DMS114 treated with DMSO at 0.1 percent for 48 hours (cell line): ENCODE data around the gene PDE1A.
"Not testable (repeated sequence)": the region's sequence is repeated elsewhere in the genome, so short reads cannot be mapped to it uniquely, and the experiment has no call there.

Experiments
- DNase-seq: peaks from one replicate; lab custom pipeline; 2025; ENCODE audit not compliant: unreplicated experiment; lab: John Stamatoyannopoulos, UW

Gene PDE1A

GRCh38 chr2:182281276-182281675 is 145.6 kb downstream of the PDE1A start:
- DNase-seq: no peak

DNA sequence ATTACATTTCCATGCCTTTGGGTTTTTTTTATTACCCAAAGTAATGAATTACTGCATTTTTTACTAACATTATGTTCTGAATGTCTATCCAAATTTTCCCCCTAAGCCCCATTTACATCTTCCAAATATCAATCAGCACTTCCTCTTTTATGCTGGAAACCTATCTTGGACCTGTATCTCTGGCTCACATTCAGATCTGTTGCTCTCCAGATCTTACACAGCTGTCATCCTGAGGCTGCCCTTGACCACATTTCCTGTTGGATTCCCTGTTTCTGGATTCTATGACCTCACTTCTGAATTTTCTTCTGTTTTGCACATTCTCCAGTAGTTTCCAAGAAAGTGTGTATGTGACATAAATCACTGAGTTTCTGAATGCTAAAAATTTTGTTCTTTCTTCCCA is 146.7 kb downstream of the PDE1A start:
- no peak for DNase-seq

DNA sequence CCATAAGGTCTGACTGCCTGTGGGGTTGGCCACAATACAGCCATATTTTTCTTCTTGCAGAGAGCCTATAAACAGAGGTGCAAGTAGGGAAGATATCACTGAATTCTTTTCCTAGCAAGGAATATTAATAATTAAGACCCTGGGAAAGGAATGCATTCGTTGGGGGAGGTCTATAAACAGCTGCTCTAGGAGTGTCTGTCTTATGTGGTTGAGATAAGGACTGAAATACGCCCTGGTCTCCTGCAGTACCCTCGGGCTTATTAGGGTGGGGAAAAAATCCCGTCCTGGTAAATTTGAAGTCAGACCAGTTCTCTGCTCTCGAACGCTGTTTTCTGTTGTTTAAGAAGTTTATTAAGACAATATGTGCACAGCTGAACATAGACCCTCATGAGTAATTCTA is 150.2 kb downstream of the PDE1A start:
- DNase-seq: not testable (repeated sequence)

- no peak for DNase-seq
These were observed 158.9 kb downstream of the PDE1A start for GRCh38 chr2:182267971-182268370.

DNA sequence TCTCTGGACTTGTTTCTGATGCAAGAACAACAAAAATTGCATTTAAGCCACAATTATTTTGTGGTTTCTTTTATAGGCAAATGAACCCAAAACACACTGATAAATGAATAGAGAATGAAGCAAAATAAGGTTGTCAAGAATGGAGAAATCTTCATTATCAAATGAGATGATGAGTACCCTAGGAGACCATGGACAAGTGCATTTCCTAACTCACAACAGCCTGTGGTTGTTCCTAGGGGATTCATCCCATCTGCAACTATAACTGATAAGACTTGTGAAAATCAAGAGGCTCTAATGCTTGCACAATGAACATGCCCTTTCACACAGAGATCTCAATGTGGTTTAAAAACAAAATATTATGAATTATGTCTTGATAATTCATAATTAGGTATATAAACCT is 159.9 kb downstream of the PDE1A start:
- no peak for DNase-seq

DNA sequence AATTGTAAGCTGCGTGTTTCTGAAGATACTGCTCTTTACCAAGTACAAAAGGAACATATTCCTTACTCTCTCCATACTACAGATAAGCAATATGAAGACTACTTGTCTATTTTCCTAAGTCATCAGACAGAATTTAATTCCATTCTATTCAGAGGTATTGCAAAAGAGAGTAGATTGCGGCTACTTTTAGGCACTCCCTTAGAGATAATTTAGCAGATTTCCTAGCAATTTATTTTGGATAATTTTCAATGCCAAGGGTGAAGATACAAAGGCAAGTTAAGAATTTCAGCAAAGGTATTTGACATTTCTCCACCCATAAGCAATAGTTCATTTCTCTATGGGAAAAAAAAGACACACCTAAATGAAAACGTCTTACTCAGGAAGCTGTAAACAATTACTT is 161.1 kb downstream of the PDE1A start:
- DNase-seq: no peak

DNA sequence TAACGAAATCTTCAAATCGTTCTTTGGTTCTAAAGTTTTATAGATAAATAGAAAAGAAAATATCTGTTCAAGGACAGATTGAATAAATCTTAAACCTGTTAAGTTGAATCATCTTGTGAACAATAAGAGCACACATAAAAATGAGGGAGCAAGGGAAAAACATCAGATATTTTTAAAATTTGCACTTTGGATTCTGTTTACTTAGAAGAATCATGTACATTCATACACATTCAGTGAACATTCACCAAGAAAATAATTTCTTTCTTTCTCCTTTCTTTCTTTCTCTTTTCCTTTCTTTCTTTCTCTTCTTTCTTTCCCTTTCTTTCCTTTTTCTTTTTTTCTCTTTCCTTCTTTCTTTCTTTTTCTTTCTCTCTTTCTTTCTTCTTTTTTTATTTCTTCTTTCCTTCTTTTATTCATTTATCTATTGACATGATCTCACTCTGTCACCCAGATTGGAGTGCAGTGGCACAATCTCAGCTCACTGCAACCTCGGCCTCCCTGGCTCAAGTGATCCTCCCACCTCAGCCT is 164.9 kb downstream of the PDE1A start:
- DNase-seq: no peak

- no peak for DNase-seq
These were observed 167.1 kb downstream of the PDE1A start for GRCh38 chr2:182259629-182260150.

DNA sequence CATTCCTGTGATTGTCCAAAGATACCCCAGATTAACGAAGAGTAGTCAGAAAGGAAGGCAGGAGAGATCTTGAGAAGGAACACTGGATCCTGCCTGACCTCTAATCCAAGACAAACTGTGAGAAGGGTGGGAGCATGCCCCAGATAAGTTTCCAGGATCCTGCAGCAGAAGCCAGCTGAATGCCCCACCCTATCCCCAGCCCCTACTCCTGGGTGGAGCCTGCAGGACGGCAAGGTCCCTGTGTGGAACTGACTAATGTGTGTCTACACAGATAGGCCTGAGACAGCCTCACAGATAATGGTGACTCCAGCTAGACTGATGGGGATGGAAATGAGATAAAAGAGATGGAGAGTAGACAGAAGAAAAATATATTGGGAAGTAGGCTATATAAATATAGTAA is 174.3 kb downstream of the PDE1A start:
- DNase-seq: no peak

DNA sequence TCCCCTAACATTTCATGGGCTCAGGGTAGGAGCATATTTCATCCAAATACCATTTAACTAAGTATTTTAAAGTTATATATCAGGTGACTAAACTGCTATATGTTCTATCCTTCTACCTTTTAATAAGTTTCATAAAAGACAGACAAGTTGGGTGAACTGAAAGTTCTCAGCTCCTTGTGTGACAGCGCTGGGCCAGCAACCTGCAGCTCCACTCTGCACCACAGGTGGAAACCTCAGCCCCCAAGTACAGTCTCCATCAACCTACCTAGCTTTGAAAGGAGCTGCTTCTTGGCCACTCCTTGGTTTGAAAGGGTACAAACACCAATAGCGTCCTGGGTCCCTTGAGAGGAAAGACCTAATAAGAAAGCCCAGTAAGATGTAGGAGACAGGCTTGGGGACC is 177.9 kb downstream of the PDE1A start:
- no peak for DNase-seq

- no peak for DNase-seq
These were observed 178.5 kb downstream of the PDE1A start for GRCh38 chr2:182248362-182248761.

DNA sequence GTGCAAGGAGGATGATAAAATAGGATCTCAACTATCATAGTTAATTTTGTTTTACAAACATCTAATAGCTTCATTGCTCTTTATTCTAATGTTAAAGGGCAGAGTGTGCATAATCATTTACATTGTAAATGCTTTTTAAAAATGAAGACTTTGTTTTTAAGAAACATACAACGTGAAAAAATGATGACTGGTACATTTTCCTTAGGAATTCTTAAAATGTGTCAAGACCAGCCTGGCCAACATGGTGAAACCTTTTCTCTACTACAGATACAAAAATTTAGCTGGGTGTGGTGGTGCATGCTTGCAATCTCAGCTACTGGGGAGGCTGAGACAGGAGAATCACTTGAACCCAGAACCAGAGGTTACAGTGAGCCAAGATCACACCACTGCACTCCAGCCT is 179.0 kb downstream of the PDE1A start:
- no peak for DNase-seq

GRCh38 chr2:182245963-182246362 is 180.9 kb downstream of the PDE1A start:
- no peak for DNase-seq

DNA sequence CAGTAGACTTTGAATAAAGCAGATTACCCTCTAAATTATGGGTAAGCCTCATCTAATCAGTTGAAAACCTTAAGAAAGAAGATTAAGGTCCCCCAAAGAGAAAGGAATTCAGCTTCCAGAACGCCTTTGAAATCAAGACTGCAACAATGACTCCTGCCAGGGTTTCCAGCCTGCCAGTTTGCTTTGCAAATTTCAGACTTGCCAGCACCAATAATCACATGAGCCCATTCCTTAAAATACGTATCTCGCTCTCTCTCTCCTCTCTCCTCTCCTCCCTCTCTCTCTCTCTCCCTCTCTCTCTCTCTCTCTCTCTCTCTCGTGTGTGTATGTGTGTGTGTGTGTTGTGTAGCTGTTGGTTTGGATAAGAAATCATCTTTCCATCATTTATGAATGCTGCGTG is 184.2 kb downstream of the PDE1A start:
- DNase-seq: no peak

DNA sequence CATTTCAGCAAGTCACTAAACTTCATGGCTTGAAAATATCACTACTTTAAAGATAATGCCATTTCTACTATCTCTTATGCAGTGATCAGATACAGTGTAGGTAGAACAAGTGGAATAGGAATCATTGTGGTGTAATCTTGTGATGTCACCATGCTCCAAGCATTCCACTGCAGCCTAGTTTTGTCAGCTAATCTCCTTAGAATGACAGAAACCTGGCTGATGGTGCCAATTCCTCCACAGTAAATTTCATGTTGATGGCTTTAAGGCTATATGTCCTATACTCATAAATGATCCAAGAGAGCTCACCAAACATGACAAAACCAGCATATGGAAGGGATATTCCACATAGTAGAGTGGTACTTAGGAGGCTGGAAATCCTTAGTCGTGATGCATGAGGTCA is 184.9 kb downstream of the PDE1A start:
- DNase-seq: no peak

DNA sequence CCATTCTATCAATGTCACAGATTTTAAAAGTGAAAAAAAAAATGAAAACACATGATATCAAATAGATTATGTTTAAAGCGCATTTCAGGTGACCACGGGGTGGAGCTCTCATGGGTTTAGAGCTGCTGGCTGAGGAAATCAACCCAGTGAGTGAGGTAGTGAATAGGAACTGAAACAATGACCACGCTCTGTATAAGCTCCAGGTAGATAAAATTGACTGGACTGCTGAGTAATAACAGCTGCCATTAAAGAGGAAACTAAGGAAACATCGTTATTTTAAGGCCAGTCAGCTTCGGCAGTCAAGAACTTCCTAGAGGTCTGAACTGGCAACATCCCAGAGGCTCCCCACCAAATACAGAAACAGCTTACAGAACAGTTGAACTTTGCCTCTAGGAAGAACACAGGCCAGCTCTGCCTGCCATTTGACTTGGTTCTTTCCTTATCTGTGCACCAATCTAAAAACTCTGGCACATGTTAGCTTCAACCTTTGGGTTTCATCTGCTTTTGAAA is 185.9 kb downstream of the PDE1A start:
- no peak for DNase-seq

DNA sequence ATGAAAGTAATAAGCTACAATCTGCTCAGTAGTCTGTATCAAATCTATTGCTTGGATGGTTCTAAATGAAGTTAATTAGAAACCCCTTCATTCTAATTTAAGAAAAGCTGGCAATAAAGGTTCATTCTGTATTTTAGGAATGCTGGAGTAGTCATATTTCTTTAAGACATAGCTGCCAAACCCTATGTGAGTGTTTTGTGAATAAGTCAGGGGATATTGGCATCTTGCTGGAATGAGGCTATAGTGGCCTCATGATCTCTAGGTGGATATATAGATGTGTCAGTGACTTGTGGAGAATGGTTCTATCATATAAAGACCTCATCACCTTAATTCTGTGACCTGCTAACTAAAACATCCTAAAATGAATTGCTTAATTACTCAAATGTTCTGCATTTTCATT is 196.3 kb downstream of the PDE1A start:
- DNase-seq: no peak

DNA sequence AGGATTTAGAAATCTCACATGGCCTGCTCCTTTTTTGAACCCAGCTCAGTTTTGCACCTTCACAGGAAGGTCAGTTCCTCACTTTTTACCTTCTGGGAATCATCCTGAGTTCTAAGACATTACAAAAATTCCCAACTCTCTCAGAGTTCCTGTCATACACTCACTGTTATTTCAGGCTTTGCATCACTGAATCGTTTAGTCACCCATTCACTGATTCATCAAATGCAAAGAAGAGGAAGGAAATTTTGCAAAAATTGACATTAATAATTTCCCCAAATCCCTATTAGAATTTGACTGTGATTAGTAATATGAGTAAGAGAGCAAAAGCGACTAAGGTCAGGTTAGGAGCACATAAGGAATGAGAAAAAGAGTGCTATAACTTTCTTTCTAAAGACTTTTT is 197.5 kb downstream of the PDE1A start:
- no peak for DNase-seq

DNA sequence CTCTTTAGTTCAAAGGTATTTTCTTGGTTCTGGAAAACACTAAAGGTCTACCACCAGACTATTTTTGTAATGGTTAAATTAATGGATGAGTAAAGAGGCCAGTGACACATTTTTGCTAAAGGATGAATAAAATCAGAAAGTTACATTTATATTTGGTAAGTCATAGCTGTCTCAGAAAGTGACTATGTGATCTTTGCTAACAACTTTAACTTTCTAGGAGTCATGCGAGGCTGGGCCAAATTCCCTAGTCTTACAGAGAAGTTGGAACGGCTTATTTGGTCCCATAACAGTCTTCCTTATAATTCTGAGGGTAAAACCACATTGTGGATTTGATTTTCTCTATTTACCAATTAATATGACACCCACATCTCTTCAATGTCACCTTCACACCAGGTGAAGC is 198.1 kb downstream of the PDE1A start:
- DNase-seq: no peak

DNA sequence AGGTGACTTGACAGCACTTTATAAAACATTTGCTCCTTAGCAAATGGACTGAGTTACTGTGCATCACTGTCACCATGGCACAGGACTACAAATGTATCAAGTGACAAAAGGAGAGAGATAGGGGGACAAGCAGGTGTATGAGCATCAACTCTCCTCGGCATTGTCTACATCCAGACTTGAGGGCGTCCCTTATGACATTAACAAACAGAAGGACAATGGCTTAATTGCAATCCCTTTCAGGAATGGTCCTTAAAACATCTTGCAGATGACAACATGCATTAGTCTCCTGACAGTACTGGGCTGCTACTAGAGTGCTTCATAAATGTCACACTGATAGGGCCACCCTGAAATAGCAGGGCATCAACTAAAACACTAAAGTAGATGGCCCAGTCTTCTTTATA is 198.8 kb downstream of the PDE1A start:
- DNase-seq: no peak

DNA sequence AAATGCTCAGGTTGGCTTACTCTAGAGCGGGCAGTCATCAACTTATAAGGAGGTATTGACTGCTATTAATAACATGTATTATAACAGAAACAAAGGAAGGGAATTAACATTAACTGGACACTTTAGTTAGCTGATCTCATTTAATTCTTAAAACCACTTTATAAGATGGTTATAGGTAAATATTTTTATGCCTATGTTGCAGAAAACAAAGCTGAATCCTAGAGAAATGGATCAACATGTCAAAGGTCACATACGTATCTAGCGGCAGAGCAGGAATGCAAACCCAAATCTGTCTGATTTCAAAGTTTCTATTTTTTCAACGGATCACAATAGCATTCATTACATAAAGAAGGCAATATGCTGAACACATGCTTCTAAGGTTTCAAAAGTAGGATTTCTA is 200.0 kb downstream of the PDE1A start:
- DNase-seq: no peak

DNA sequence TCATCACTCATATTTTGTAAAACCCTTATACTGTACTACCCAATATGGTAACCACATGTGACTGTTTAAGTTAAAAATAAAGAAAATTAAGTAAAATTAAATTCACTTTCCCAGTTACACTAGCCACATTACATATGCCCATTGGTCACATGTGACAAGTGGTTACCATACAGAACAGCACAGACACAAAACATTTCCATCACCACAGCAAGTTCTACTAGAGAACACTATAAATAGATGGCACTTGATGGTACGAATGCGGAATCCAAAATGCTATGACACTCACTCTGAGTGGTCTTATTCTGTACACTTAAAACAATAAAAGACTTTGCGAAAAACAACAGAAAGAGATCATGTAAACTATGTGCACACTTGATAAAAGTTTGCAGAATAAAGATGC is 202.2 kb downstream of the PDE1A start:
- DNase-seq: no peak

- DNase-seq: no peak
These were observed 205.8 kb downstream of the PDE1A start for GRCh38 chr2:182220998-182221397.
